H1 (cell line): ENCODE data around the gene SH3RF3. TPM values are rescaled to one million over a fixed set of nuclear protein-coding genes. Genes with fewer than 3 reads are reported as not detected.

ENCODE experiments used
- CTCF ChIA-PET: fragments of 300-600 bp; sonication (Branson Sonifier 250); formaldehyde crosslinking; loops from one replicate; lab custom pipeline; 2021; ENCODE audit not compliant: partially characterized antibody; lab: Charles Lee
- POLR2A ChIA-PET: fragments of 300-600 bp; sonication (Branson Sonifier 250); formaldehyde crosslinking; loops from one replicate; lab custom pipeline; 2021; ENCODE audit warnings: inconsistent platforms; ENCODE audit not compliant: partially characterized antibody; lab: Charles Lee
- DNase-seq, 2 experiments: peaks; one replicate each; pipeline versions ENCODE4 v3.0.0 to v3.0.0-alpha.2; 2010 to 2022; ENCODE audit warnings: low spot score in 2 of 2, low read depth in 1 of 2, mixed read lengths in 1 of 2
- FAIRE-seq: peaks from 2 replicates; lab custom pipeline; 2011; peaks lifted over from hg19 to GRCh38; lab: Jason Lieb, UNC
- H2AFZ ChIP-seq: 2 replicates; pipeline ENCODE4 v1.8.1; 2012; ENCODE audit warnings: low read length, inconsistent platforms
- H2AK5ac ChIP-seq: 2 replicates; pipeline ENCODE4 v1.6.1; 2013; ENCODE audit warnings: low read depth, low read length
- H2BK120ac ChIP-seq: replicated peaks from 2 replicates; pipeline ENCODE3; 2013; ENCODE audit warnings: low read depth, low read length, inconsistent platforms
- H2BK12ac ChIP-seq: 2 replicates; pipeline ENCODE4 v1.6.1; 2013; ENCODE audit warnings: low read depth, low read length
- H2BK15ac ChIP-seq: 2 replicates; pipeline ENCODE4 v1.6.1; 2013; ENCODE audit warnings: low read length
- H2BK20ac ChIP-seq: 2 replicates; pipeline ENCODE4 v1.6.1; 2013; ENCODE audit warnings: low read length
- H2BK5ac ChIP-seq: 2 replicates; pipeline ENCODE4 v1.6.1; 2013; ENCODE audit warnings: low read depth, low read length
- H3K14ac ChIP-seq: 2 replicates; pipeline ENCODE4 v1.6.1; 2013; ENCODE audit warnings: inconsistent platforms; ENCODE audit not compliant: insufficient read length
- H3K18ac ChIP-seq: 2 replicates; pipeline ENCODE4 v1.6.1; 2013; ENCODE audit warnings: low read length; ENCODE audit errors: extremely low read depth
- H3K23ac ChIP-seq: 2 replicates; pipeline ENCODE4 v1.6.1; 2013; ENCODE audit warnings: inconsistent platforms; ENCODE audit not compliant: insufficient read length
- H3K23me2 ChIP-seq: 2 replicates; pipeline ENCODE4 v1.6.1; 2013; ENCODE audit warnings: low read depth, low read length
- H3K27ac ChIP-seq: 2 replicates; pipeline ENCODE4 v1.6.1; 2011; ENCODE audit warnings: low read depth, low read length, inconsistent platforms
- H3K27me3 ChIP-seq, 4 experiments: replicated peaks in 1 of 4; 1 replicate in 1 of 4; 2 replicates in 3 of 4; pipeline versions ENCODE4 v1.6.1 to v1.8.1; 2011 to 2013; ENCODE audit warnings: low read length in 3 of 4, mild to moderate bottlenecking in 3 of 4, inconsistent platforms in 2 of 4, mixed read lengths in 2 of 4, moderate library complexity in 1 of 4; ENCODE audit not compliant: control insufficient read depth in 3 of 4, insufficient read depth in 3 of 4; ENCODE audit errors: extremely low read depth in 1 of 4
- H3K36me3 ChIP-seq, 4 experiments: 2 replicates each; pipeline versions ENCODE4 v1.6.1 to v1.8.1; 2011 to 2013; ENCODE audit warnings: mild to moderate bottlenecking in 4 of 4, low read length in 3 of 4, moderate library complexity in 2 of 4, control low read depth in 1 of 4, inconsistent platforms in 1 of 4; ENCODE audit not compliant: insufficient read depth in 4 of 4, control insufficient read depth in 2 of 4
- H3K4ac ChIP-seq: replicated peaks from 2 replicates; pipeline ENCODE3; 2013; ENCODE audit warnings: low read length, low read depth, mixed read lengths, inconsistent platforms; ENCODE audit not compliant: insufficient read length
- H3K4me1 ChIP-seq, 4 experiments: replicated peaks in 1 of 4; 1 replicate in 1 of 4; 2 replicates in 3 of 4; pipeline versions ENCODE4 v1.6.1 to v1.8.1; 2011 to 2013; ENCODE audit warnings: low read length in 3 of 4, inconsistent platforms in 2 of 4, mixed read lengths in 1 of 4; ENCODE audit not compliant: insufficient read depth in 4 of 4, control insufficient read depth in 3 of 4
- H3K4me2 ChIP-seq, 2 experiments: 2 replicates each; pipeline versions ENCODE4 v1.6.1 to v1.8.1; 2011 to 2013; ENCODE audit warnings: low read depth in 2 of 2, low read length in 2 of 2, control low read depth in 1 of 2, inconsistent platforms in 1 of 2, mild to moderate bottlenecking in 1 of 2; ENCODE audit not compliant: insufficient read depth in 1 of 2
- H3K4me3 ChIP-seq, 4 experiments: fragments of 200-600, 300-600 bp in 1 of 4; sonication (generic), shearing (Covaris generic), sonication (Bioruptor Twin) in 1 of 4; 2 replicates each; pipeline versions ENCODE4 v1.5.1 to v1.8.1; 2011 to 2016; ENCODE audit warnings: low read length in 4 of 4, low read depth in 3 of 4, control low read depth in 2 of 4, inconsistent platforms in 2 of 4, mild to moderate bottlenecking in 2 of 4, mixed read lengths in 1 of 4, moderate library complexity in 1 of 4; ENCODE audit not compliant: insufficient read depth in 2 of 4; ENCODE audit errors: extremely low read depth in 1 of 4
- H3K56ac ChIP-seq: replicated peaks from 2 replicates; pipeline ENCODE3; 2013; ENCODE audit warnings: low read depth, mild to moderate bottlenecking, mixed read lengths, low read length, inconsistent platforms; ENCODE audit not compliant: insufficient read length
- H3K79me1 ChIP-seq: 2 replicates; pipeline ENCODE4 v1.6.1; 2013; ENCODE audit warnings: low read depth, low read length, control low read depth
- H3K79me2 ChIP-seq, 2 experiments: 2 replicates each; pipeline versions ENCODE4 v1.6.1 to v1.8.1; 2012 to 2013; ENCODE audit warnings: low read length in 2 of 2, mild to moderate bottlenecking in 2 of 2, inconsistent platforms in 1 of 2; ENCODE audit not compliant: insufficient read depth in 2 of 2, control insufficient read depth in 1 of 2
- H3K9ac ChIP-seq, 4 experiments: replicated peaks in 1 of 4; 1 replicate in 1 of 4; 2 replicates in 3 of 4; pipeline versions ENCODE4 v1.6.1 to v1.8.1; 2011 to 2013; ENCODE audit warnings: low read depth in 3 of 4, low read length in 3 of 4, control low read depth in 2 of 4, mild to moderate bottlenecking in 2 of 4, moderate library complexity in 2 of 4, inconsistent platforms in 1 of 4; ENCODE audit errors: extremely low read depth in 1 of 4
- H3K9me3 ChIP-seq, 2 experiments: 2 replicates each; pipeline versions ENCODE4 v1.6.1 to v1.8.1; 2012 to 2013; ENCODE audit warnings: mild to moderate bottlenecking in 2 of 2, moderate library complexity in 2 of 2, control low read depth in 1 of 2, inconsistent platforms in 1 of 2, low read depth in 1 of 2, low read length in 1 of 2, mixed read lengths in 1 of 2; ENCODE audit not compliant: insufficient read depth in 2 of 2
- H4K20me1 ChIP-seq, 2 experiments: replicated peaks in 1 of 2; 2 replicates each; pipeline versions ENCODE3 to v1.8.1; 2011 to 2013; ENCODE audit warnings: inconsistent platforms in 2 of 2, low read length in 2 of 2, mild to moderate bottlenecking in 1 of 2; ENCODE audit not compliant: insufficient read depth in 2 of 2, control insufficient read depth in 1 of 2
- H4K5ac ChIP-seq: 2 replicates; pipeline ENCODE4 v1.6.1; 2013; ENCODE audit warnings: low read length, low read depth, mixed read lengths, inconsistent platforms; ENCODE audit not compliant: insufficient read length
- H4K8ac ChIP-seq: 2 replicates; pipeline ENCODE4 v1.8.0; 2013; ENCODE audit warnings: mild to moderate bottlenecking, moderate library complexity, low read length, inconsistent platforms; ENCODE audit not compliant: insufficient read depth; ENCODE audit errors: extremely low read depth
- H4K91ac ChIP-seq: replicated peaks from 2 replicates; pipeline ENCODE3; 2013; ENCODE audit warnings: low read length, mixed read lengths, inconsistent platforms; ENCODE audit not compliant: insufficient read length
- BCL11A ChIP-seq, 2 experiments: IDR thresholded peaks; one replicate each; pipeline ENCODE4 v1.6.1; 2011; ENCODE audit warnings: low read depth in 2 of 2, low read length in 2 of 2, mild to moderate bottlenecking in 2 of 2
- CBX8 ChIP-seq: fragments of 300-800, 300-1000 bp; sonication (generic); IDR thresholded peaks from 2 replicates; pipeline ENCODE4 v1.7.1; 2016; ENCODE audit warnings: low read depth, low read length, borderline replicate concordance
- EP300 ChIP-seq, 2 experiments: IDR thresholded peaks; 1 replicate in 1 of 2; 2 replicates in 1 of 2; pipeline ENCODE4 v1.6.1; 2011 to 2012; ENCODE audit warnings: low read depth in 2 of 2, low read length in 2 of 2, mild to moderate bottlenecking in 2 of 2, borderline replicate concordance in 1 of 2, inconsistent platforms in 1 of 2, moderate library complexity in 1 of 2
- FOSL1 ChIP-seq: IDR thresholded peaks from 2 replicates; pipeline ENCODE4 v1.6.1; 2011; ENCODE audit warnings: mild to moderate bottlenecking, low read depth, low read length, moderate library complexity; ENCODE audit not compliant: insufficient read depth
- JUN ChIP-seq: IDR thresholded peaks from 2 replicates; pipeline ENCODE4 v1.6.1; 2011; ENCODE audit warnings: low read depth, mild to moderate bottlenecking, improper control_type of control experiment, low read length
- KDM5A ChIP-seq: fragments of 200-600 bp; IDR thresholded peaks from 2 replicates; pipeline ENCODE4 v1.7.1; 2012; ENCODE audit warnings: mild to moderate bottlenecking, low read length, inconsistent platforms, mixed read lengths
- POLR2AphosphoS5 ChIP-seq: IDR thresholded peaks from 2 replicates; pipeline ENCODE4 v1.6.1; 2011; ENCODE audit warnings: low read depth, low read length
- SP1 ChIP-seq: IDR thresholded peaks from 2 replicates; pipeline ENCODE4 v1.6.1; 2011; ENCODE audit warnings: low read depth, low read length
- TCF12 ChIP-seq: IDR thresholded peaks from 2 replicates; pipeline ENCODE4 v1.6.1; 2011; ENCODE audit warnings: low read depth, mild to moderate bottlenecking, low read length
- TEAD4 ChIP-seq: IDR thresholded peaks from 2 replicates; pipeline ENCODE4 v1.6.1; 2012; ENCODE audit warnings: low read depth, low read length, inconsistent platforms, mixed read lengths
- ZNF274 ChIP-seq: IDR thresholded peaks from 2 replicates; pipeline ENCODE4 v1.7.0; 2012; ENCODE audit warnings: low read length, borderline replicate concordance; ENCODE audit errors: extremely low read depth
- WGBS, 2 experiments: shearing (Covaris generic) in 1 of 2; methylation state at CpG; one replicate each; pipeline versions ENCODE4 v1.1.6 to v1.1.7; 2013 to 2015; ENCODE audit warnings: low lambda C conversion rate in 2 of 2, mixed read lengths in 2 of 2, inconsistent platforms in 1 of 2, low coverage in 1 of 2, missing lambda C conversion rate in 1 of 2; ENCODE audit not compliant: insufficient replicate concordance in 2 of 2, insufficient coverage in 1 of 2, insufficient read length in 1 of 2; ENCODE audit errors: extremely low coverage in 1 of 2, missing lambda C conversion rate in 1 of 2; 5-methylcytosine and 5-hydroxymethylcytosine counted together
- polyA plus RNA-seq, 7 experiments: library from polyadenylated mRNA; depleted of rRNA in 3 of 7; stranded (reverse) in 5 of 7; unstranded in 2 of 7; fragments of >200 nt in 5 of 7; fragments of 200-250 nt in 2 of 7; gene quantifications; 1 replicate in 5 of 7; 2 replicates in 1 of 7; 4 replicates in 1 of 7; pipeline versions ENCODE4 v1.2.1 to v1.2.3, GENCODE V29; 2011 to 2013; ENCODE audit warnings: missing spikeins in 2 of 7, mixed read lengths in 2 of 7
- total RNA-seq: library from RNA; stranded (reverse); fragmentation: NEBNext Ultra II Directional; extraction: Animal tissue kit (Norgen Biotek cat#: 25700); gene quantifications from 2 replicates; pipeline ENCODE4 v1.2.1, GENCODE V29; 2021
- TF ChIP-seq, protein P1 (sequence below), 3 experiments: IDR thresholded peaks; 1 replicate in 2 of 3; 2 replicates in 1 of 3; pipeline versions ENCODE4 v1.5.1 to v1.6.1; 2011; ENCODE audit warnings: low read length in 3 of 3, mild to moderate bottlenecking in 3 of 3, inconsistent platforms in 2 of 3, low read depth in 1 of 3, moderate library complexity in 1 of 3; ENCODE audit not compliant: insufficient read depth in 1 of 3; ENCODE audit errors: control extremely low read depth in 1 of 3

Gene SH3RF3
- total and polyA plus RNA-seq, 2 of the 8 experiments (the other 6 are each of a cell fraction or from before 2014, with no cell fraction given) = 0.11 to 0.65 TPM

- Histone ChIP-seq H3K4ac (no peak overlapping the region), H3K4me2 (no peak overlapping the region), H3K79me1 (no peaks in the 10 kb centered on the region), H3K27me3 (no peaks in the 10 kb centered on the region), H2AK5ac (no peak overlapping the region), H3K23me2 (no peaks in the 10 kb centered on the region), H2BK12ac (no peak overlapping the region), H2BK5ac (no peak overlapping the region), H3K56ac (no peak overlapping the region), H3K4me1 (no peaks in the 10 kb centered on the region), H3K4me3 (no peak overlapping the region), H2BK20ac (no peak overlapping the region), H3K14ac (no peak overlapping the region), H3K79me2 (no peaks in the 10 kb centered on the region), H2BK15ac (no peak overlapping the region), H4K91ac (no peak overlapping the region), H3K18ac (no peak overlapping the region), H3K9ac (no peak overlapping the region), H2BK120ac (no peak overlapping the region), H2AFZ (no peak overlapping the region; the same call in 1 of the 2 replicates), H4K8ac (no peak overlapping the region), H4K20me1 (no peaks in the 10 kb centered on the region), H3K27ac (no peak overlapping the region), H4K5ac (no peak overlapping the region), H3K23ac (no peak overlapping the region), H3K36me3 (no peaks in the 10 kb centered on the region), H3K9me3 (no peaks in the 10 kb centered on the region)
- ChIA-PET CTCF (interaction anchor here (1.7 to 2.2 kb wide), 2 partner anchors 20 to 53 kb away, joined by 6 read pairs; no protein-coding TSS in a partner anchor), POLR2A (no interaction called here)
- no peak for DNase-seq
- 89% methylated on average over 9 of the region's 9 CpGs; no CpG with 5 or more reads in 1 of the 2 experiments for WGBS, 2 experiments
- no peak for FAIRE-seq
- TF ChIP-seq JUN = no peak
- TF ChIP-seq, protein P1, sequence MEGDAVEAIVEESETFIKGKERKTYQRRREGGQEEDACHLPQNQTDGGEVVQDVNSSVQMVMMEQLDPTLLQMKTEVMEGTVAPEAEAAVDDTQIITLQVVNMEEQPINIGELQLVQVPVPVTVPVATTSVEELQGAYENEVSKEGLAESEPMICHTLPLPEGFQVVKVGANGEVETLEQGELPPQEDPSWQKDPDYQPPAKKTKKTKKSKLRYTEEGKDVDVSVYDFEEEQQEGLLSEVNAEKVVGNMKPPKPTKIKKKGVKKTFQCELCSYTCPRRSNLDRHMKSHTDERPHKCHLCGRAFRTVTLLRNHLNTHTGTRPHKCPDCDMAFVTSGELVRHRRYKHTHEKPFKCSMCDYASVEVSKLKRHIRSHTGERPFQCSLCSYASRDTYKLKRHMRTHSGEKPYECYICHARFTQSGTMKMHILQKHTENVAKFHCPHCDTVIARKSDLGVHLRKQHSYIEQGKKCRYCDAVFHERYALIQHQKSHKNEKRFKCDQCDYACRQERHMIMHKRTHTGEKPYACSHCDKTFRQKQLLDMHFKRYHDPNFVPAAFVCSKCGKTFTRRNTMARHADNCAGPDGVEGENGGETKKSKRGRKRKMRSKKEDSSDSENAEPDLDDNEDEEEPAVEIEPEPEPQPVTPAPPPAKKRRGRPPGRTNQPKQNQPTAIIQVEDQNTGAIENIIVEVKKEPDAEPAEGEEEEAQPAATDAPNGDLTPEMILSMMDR (IDR thresholded peaks at IDR 0.05; ENCODE audit: control extremely low read depth in 1 of 3, insufficient read depth in 1 of 3, low read depth in 1 of 3, low read length in 3 of 3) = no peak
- no peak for TF ChIP-seq FOSL1
- no peak for TF ChIP-seq BCL11A (IDR thresholded peaks at IDR 0.05; ENCODE audit: low read depth in 2 of 2, low read length in 2 of 2)
- no peak for TF ChIP-seq KDM5A
- TF ChIP-seq CBX8 = no peak
- TF ChIP-seq SP1 = no peak
- TF ChIP-seq ZNF274 = no peak
- TF ChIP-seq TEAD4 = no peak
- TF ChIP-seq TCF12 = no peak
- TF ChIP-seq EP300 (IDR thresholded peaks at IDR 0.05; ENCODE audit: borderline replicate concordance in 1 of 2, low read depth in 2 of 2, low read length in 2 of 2) = no peak
- TF ChIP-seq POLR2AphosphoS5 = no peak
Observed at GRCh38 chr2:109457366-109457765, 328.4 kb downstream of the SH3RF3 start.
